Measurements from ENCODE around the gene GMCL2.

GMCL2 gene

DNA sequence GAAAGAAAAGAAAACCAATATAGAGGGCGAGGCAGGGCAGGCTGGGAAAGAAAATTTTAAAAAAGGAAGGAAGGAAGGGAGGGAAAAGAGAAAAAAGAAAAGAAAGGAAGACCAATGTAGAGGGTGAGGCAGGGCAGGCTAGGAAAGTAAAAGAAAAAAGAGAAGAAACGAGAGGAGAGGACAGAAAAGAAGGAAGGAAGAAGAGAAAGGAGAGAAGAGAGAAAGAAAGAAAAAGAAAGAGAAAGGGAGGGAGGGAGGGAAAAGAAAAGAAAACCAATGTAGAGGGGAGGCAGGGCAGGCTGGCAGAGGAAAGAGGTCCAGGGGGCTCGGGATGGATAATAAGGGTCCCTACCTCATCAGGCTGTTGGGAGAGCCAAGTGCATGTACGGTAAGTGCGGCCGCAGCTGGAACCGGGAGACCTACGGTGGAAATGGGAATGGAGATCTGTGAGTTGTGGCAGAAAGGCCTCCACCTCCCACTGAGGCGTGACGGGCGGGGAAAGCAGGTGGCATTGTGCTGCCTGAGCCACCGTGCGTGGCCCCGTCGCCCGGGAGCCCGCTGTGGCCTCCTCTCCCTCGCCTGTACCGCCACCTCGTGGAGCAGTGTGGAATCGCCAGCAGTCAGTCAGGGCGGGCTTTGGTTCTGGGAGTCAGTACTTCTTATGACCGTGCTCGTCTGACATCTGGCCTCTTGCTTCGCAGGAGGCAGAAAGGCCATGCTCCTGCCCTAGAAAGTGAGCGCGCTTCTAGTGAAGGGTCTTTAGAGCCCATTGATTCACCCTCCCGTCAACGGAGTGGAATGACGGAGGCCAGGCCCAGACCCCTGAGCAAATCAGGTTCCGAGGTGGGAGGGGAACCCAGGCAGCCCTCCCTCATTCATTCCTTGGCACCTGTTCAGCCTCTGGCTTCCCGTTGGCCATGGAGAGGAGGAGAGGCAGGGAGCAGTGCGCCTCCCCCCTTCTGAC, 23.1 kb downstream of the GMCL2 start (continued):
- TF ChIP-seq SP7 (tag by site-specific recombination; IDR thresholded peaks at IDR 0.05) (peak; percentile 61; the same call in 1 of the 2 replicates), ZEB2 (tag by site-specific recombination; IDR thresholded peaks at IDR 0.05) (peak; percentile 69), BCL11B (tag by site-specific recombination; IDR thresholded peaks at IDR 0.05; ENCODE audit: low read depth) (0 out of 2 replicates have a peak, but pooled peaks have one; percentile 42), ZNF2 (tag by site-specific recombination; IDR thresholded peaks at IDR 0.05) (peak; percentile 86), ZNF366 (tag by site-specific recombination; conservative IDR thresholded peaks at IDR 0.05) (peak; percentile 93), ZBTB48 (tag by site-specific recombination; IDR thresholded peaks at IDR 0.05) (0 out of 2 replicates have a peak, but pooled peaks have one; percentile 40), SCRT1 (tag by site-specific recombination; IDR thresholded peaks at IDR 0.05; ENCODE audit: borderline replicate concordance) (no peak), ZNF174 (tag by site-specific recombination; IDR thresholded peaks at IDR 0.05) (no peak), ZNF239 (tag by site-specific recombination; IDR thresholded peaks at IDR 0.05) (no peak), ZNF169 (tag by site-specific recombination; IDR thresholded peaks at IDR 0.05) (no peak), ZNF223 (tag by site-specific recombination; IDR thresholded peaks at IDR 0.05) (peak; percentile 96), ZNF544 (tag by site-specific recombination; IDR thresholded peaks at IDR 0.05) (0 out of 2 replicates have a peak, but pooled peaks have one; percentile 30), KLF1 (tag by site-specific recombination; IDR thresholded peaks at IDR 0.05) (peak; percentile 38; the same call in 1 of the 2 replicates), SCRT2 (tag by site-specific recombination; IDR thresholded peaks at IDR 0.05) (peak; percentile 46), ZNF677 (tag by site-specific recombination; IDR thresholded peaks at IDR 0.05) (no peak), ZBTB8A (tag by site-specific recombination; IDR thresholded peaks at IDR 0.05) (peak; percentile 91), SP3 (tag by site-specific recombination; IDR thresholded peaks at IDR 0.05) (peak; percentile 62; the same call in 1 of the 2 replicates), ZBTB20 (tag by site-specific recombination; IDR thresholded peaks at IDR 0.05) (peak; percentile 70), ZNF501 (tag by site-specific recombination; IDR thresholded peaks at IDR 0.05) (peak; percentile 82; the same call in 1 of the 2 replicates), ZSCAN30 (tag by site-specific recombination; IDR thresholded peaks at IDR 0.05) (peak; percentile 93), PRDM1 (tag by site-specific recombination; IDR thresholded peaks at IDR 0.05) (peak; percentile 96), OSR2 (tag by site-specific recombination; IDR thresholded peaks at IDR 0.05) (peak; percentile 79), ZNF324 (tag by site-specific recombination; IDR thresholded peaks at IDR 0.05) (no peak), ZNF654 (tag by site-specific recombination; IDR thresholded peaks at IDR 0.05; ENCODE audit: low read depth) (peak; percentile 92)
- TF ChIP-seq, protein P1, sequence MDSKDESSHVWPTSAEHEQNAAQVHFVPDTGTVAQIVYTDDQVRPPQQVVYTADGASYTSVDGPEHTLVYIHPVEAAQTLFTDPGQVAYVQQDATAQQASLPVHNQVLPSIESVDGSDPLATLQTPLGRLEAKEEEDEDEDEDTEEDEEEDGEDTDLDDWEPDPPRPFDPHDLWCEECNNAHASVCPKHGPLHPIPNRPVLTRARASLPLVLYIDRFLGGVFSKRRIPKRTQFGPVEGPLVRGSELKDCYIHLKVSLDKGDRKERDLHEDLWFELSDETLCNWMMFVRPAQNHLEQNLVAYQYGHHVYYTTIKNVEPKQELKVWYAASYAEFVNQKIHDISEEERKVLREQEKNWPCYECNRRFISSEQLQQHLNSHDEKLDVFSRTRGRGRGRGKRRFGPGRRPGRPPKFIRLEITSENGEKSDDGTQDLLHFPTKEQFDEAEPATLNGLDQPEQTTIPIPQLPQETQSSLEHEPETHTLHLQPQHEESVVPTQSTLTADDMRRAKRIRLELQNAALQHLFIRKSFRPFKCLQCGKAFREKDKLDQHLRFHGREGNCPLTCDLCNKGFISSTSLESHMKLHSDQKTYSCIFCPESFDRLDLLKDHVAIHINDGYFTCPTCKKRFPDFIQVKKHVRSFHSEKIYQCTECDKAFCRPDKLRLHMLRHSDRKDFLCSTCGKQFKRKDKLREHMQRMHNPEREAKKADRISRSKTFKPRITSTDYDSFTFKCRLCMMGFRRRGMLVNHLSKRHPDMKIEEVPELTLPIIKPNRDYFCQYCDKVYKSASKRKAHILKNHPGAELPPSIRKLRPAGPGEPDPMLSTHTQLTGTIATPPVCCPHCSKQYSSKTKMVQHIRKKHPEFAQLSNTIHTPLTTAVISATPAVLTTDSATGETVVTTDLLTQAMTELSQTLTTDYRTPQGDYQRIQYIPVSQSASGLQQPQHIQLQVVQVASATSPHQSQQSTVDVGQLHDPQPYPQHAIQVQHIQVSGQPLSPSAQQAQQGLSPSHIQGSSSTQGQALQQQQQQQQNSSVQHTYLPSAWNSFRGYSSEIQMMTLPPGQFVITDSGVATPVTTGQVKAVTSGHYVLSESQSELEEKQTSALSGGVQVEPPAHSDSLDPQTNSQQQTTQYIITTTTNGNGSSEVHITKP (tag by site-specific recombination; IDR thresholded peaks at IDR 0.05): peak; percentile 47; the same call in 1 of the 2 replicates
- TF ChIP-seq, protein P2, sequence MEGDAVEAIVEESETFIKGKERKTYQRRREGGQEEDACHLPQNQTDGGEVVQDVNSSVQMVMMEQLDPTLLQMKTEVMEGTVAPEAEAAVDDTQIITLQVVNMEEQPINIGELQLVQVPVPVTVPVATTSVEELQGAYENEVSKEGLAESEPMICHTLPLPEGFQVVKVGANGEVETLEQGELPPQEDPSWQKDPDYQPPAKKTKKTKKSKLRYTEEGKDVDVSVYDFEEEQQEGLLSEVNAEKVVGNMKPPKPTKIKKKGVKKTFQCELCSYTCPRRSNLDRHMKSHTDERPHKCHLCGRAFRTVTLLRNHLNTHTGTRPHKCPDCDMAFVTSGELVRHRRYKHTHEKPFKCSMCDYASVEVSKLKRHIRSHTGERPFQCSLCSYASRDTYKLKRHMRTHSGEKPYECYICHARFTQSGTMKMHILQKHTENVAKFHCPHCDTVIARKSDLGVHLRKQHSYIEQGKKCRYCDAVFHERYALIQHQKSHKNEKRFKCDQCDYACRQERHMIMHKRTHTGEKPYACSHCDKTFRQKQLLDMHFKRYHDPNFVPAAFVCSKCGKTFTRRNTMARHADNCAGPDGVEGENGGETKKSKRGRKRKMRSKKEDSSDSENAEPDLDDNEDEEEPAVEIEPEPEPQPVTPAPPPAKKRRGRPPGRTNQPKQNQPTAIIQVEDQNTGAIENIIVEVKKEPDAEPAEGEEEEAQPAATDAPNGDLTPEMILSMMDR (tag by site-specific recombination; IDR thresholded peaks at IDR 0.05): peak; percentile 97
- TF ChIP-seq, protein P3, sequence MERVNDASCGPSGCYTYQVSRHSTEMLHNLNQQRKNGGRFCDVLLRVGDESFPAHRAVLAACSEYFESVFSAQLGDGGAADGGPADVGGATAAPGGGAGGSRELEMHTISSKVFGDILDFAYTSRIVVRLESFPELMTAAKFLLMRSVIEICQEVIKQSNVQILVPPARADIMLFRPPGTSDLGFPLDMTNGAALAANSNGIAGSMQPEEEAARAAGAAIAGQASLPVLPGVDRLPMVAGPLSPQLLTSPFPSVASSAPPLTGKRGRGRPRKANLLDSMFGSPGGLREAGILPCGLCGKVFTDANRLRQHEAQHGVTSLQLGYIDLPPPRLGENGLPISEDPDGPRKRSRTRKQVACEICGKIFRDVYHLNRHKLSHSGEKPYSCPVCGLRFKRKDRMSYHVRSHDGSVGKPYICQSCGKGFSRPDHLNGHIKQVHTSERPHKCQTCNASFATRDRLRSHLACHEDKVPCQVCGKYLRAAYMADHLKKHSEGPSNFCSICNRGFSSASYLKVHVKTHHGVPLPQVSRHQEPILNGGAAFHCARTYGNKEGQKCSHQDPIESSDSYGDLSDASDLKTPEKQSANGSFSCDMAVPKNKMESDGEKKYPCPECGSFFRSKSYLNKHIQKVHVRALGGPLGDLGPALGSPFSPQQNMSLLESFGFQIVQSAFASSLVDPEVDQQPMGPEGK (tag by site-specific recombination; IDR thresholded peaks at IDR 0.05): peak; percentile 72
- TF ChIP-seq, protein P4, sequence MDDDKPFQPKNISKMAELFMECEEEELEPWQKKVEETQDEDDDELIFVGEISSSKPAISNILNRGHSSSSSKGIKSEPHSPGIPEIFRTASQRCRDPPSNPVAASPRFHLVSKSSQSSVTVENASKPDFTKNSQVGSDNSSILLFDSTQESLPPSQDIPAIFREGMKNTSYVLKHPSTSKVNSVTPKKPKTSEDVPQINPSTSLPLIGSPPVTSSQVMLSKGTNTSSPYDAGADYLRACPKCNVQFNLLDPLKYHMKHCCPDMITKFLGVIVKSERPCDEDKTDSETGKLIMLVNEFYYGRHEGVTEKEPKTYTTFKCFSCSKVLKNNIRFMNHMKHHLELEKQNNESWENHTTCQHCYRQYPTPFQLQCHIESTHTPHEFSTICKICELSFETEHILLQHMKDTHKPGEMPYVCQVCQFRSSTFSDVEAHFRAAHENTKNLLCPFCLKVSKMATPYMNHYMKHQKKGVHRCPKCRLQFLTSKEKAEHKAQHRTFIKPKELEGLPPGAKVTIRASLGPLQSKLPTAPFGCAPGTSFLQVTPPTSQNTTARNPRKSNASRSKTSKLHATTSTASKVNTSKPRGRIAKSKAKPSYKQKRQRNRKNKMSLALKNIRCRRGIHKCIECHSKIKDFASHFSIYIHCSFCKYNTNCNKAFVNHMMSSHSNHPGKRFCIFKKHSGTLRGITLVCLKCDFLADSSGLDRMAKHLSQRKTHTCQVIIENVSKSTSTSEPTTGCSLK (tag by site-specific recombination; IDR thresholded peaks at IDR 0.05): no peak
- TF ChIP-seq, protein P5, sequence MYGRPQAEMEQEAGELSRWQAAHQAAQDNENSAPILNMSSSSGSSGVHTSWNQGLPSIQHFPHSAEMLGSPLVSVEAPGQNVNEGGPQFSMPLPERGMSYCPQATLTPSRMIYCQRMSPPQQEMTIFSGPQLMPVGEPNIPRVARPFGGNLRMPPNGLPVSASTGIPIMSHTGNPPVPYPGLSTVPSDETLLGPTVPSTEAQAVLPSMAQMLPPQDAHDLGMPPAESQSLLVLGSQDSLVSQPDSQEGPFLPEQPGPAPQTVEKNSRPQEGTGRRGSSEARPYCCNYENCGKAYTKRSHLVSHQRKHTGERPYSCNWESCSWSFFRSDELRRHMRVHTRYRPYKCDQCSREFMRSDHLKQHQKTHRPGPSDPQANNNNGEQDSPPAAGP (tag by site-specific recombination; IDR thresholded peaks at IDR 0.05): peak; percentile 81
